ENCODE data around the gene DPYD.
"Not testable (repeated sequence)": the region's sequence is repeated elsewhere in the genome, so short reads cannot be mapped to it uniquely, and the experiment has no call there.

The DPYD gene

DNA sequence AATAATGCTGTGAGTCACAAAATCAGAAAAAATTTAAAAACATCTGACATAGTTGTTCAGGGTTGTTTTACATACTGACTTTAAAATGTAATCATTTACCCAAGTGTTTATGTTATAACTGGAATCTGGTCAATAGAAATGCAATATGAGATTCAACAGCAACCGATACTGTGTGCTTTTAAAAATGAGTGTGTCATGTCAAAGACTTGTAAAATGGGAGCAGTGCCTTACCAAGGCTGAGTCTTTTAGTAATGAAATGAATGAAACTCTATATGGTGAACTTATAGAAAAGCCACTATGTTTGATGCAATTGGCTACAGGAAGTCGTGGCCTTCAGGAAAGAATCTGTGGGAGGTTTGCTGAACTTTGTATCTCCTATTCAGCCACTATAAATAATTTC lies 570.2 kb downstream of the DPYD start:
- DNase-seq (ENCODE audit: low spot score) (no peak), ATAC-seq (ENCODE audit: low read depth) (no peak)
- no peak overlapping the region for H3K4me3 ChIP-seq (ENCODE audit: severe bottlenecking)
- no peaks in the 10 kb centered on the region for H3K27me3 ChIP-seq (ENCODE audit: insufficient read depth, poor library complexity, severe bottlenecking)
- no peaks in the 10 kb centered on the region for H3K9me3 ChIP-seq (ENCODE audit: severe bottlenecking)
- no peaks in the 10 kb centered on the region for H3K36me3 ChIP-seq (ENCODE audit: low read depth)
- no peaks in the 10 kb centered on the region for H3K4me1 ChIP-seq (ENCODE audit: insufficient read depth, poor library complexity, severe bottlenecking)
- H3K27ac ChIP-seq (ENCODE audit: poor library complexity, severe bottlenecking): no peak overlapping the region
- TF ChIP-seq, protein P1, sequence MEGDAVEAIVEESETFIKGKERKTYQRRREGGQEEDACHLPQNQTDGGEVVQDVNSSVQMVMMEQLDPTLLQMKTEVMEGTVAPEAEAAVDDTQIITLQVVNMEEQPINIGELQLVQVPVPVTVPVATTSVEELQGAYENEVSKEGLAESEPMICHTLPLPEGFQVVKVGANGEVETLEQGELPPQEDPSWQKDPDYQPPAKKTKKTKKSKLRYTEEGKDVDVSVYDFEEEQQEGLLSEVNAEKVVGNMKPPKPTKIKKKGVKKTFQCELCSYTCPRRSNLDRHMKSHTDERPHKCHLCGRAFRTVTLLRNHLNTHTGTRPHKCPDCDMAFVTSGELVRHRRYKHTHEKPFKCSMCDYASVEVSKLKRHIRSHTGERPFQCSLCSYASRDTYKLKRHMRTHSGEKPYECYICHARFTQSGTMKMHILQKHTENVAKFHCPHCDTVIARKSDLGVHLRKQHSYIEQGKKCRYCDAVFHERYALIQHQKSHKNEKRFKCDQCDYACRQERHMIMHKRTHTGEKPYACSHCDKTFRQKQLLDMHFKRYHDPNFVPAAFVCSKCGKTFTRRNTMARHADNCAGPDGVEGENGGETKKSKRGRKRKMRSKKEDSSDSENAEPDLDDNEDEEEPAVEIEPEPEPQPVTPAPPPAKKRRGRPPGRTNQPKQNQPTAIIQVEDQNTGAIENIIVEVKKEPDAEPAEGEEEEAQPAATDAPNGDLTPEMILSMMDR (IDR thresholded peaks at IDR 0.05; ENCODE audit: poor library complexity, severe bottlenecking): no peak

DNA sequence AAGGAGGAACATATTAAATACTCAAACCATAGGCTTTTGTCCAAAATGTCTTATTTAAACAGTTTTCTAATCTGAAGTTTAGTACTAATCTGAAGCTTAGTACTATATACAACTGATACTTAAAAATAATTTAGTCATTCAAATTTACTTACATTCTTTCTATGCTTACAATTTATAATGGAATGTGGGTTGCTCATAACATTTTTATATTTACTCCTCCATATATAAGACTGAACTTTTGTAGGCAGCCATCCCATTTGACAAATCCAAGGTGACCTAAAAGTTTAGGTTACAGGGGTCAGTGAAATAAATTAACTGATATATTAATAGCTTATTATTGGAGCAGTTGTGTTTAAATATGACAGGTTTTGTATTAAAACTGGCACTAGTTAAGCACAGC lies 570.6 kb downstream of the DPYD start:
- Histone ChIP-seq H3K27ac (ENCODE audit: poor library complexity, severe bottlenecking) (no peak overlapping the region), H3K4me1 (ENCODE audit: insufficient read depth, poor library complexity, severe bottlenecking) (no peaks in the 10 kb centered on the region), H3K36me3 (ENCODE audit: low read depth) (no peaks in the 10 kb centered on the region), H3K27me3 (ENCODE audit: insufficient read depth, poor library complexity, severe bottlenecking) (no peaks in the 10 kb centered on the region), H3K4me3 (ENCODE audit: severe bottlenecking) (no peak overlapping the region), H3K9me3 (ENCODE audit: severe bottlenecking) (no peaks in the 10 kb centered on the region)
- TF ChIP-seq, protein P1 (IDR thresholded peaks at IDR 0.05; ENCODE audit: poor library complexity, severe bottlenecking): no peak
- DNase-seq (ENCODE audit: low spot score): no peak
- no peak for ATAC-seq (ENCODE audit: low read depth)

DNA sequence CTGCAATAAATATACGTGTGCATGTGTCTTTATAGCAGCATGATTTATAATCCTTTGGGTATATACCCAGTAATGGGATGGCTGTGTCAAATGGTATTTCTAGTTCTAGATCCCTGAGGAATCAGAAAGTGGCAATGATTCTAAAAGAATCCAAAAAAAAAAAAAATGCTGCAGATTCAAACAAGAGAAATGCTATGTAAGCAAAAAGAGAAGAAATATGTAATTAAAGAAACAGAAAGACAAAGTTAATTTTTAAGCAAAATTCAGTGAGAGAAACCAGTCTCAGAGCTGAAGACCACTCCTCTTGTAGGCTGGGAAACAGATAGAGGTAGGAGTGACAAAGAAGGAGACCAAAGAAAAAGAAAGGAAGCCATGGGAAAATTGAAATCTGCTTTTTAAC lies 571.0 kb downstream of the DPYD start:
- not testable (repeated sequence) for H3K27ac ChIP-seq (ENCODE audit: poor library complexity, severe bottlenecking); H3K4me3 ChIP-seq (ENCODE audit: severe bottlenecking); H3K4me1 ChIP-seq (ENCODE audit: insufficient read depth, poor library complexity, severe bottlenecking); ATAC-seq (ENCODE audit: low read depth); H3K27me3 ChIP-seq (ENCODE audit: insufficient read depth, poor library complexity, severe bottlenecking); H3K9me3 ChIP-seq (ENCODE audit: severe bottlenecking); H3K36me3 ChIP-seq (ENCODE audit: low read depth); DNase-seq (ENCODE audit: low spot score)

DNA sequence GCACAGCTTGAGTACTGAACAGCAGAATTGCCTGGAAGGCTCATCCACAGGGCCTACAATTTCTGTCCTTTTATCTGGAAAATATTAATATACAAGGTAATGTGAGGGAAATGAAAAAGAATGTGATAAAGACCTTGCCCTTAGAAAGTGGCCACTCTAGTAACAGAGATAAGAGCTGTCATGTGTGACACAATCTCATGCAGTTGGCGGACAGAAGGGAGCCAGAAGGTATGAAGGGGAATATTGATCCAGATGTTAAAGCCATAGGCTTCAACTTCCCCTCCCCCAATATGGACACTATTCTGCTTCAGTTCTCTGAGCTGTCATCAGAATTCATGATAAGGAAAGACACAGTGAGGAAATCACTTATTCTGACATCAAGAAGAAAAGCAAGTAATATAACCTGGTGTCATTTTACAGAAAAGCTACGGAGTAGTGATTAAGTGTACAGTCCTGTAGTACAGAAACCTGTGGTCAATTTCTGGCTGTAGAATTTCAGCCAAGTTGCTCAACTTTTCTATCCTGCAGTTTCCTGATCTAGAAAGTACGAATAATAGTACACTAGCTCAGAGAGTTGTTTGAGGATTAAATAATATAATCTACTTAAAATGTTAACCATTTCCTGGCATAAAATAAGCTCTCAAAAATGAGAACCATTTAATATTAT lies 572.1 kb downstream of the DPYD start:
- Histone ChIP-seq H3K4me3 (ENCODE audit: severe bottlenecking) (no peak overlapping the region), H3K9me3 (ENCODE audit: severe bottlenecking) (no peaks in the 10 kb centered on the region), H3K36me3 (ENCODE audit: low read depth) (no peaks in the 10 kb centered on the region), H3K4me1 (ENCODE audit: insufficient read depth, poor library complexity, severe bottlenecking) (no peaks in the 10 kb centered on the region), H3K27me3 (ENCODE audit: insufficient read depth, poor library complexity, severe bottlenecking) (no peaks in the 10 kb centered on the region), H3K27ac (ENCODE audit: poor library complexity, severe bottlenecking) (no peak overlapping the region)
- ATAC-seq (ENCODE audit: low read depth) (peak; percentile 33; the same call in 2 of the 3 replicates), DNase-seq (ENCODE audit: low spot score) (no peak)
- TF ChIP-seq, protein P1 (IDR thresholded peaks at IDR 0.05; ENCODE audit: poor library complexity, severe bottlenecking): no peak

DNA sequence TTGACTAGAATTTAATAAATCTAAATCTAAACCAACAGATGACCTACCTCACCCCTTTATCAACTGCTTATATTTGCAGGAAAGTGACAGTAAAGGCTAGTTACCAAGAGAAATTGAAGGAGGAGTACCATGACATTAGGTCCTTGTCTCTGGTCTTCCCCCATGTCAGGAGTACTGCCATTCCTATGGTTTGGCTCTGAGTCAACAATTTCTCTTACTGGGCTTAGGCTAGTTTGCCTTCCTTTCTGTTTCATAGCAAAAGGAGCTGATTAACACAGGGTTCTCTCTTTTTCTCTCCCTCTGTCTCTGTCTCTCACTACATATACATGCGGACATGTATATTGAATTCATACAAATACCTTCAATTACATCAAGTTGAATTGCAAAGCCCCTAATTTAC lies 579.9 kb downstream of the DPYD start:
- peak; percentile 36; the same call in 1 of the 3 replicates for ATAC-seq (ENCODE audit: low read depth)
- Histone ChIP-seq H3K27me3 (ENCODE audit: insufficient read depth, poor library complexity, severe bottlenecking) (no peaks in the 10 kb centered on the region), H3K27ac (ENCODE audit: poor library complexity, severe bottlenecking) (no peak overlapping the region), H3K9me3 (ENCODE audit: severe bottlenecking) (no peaks in the 10 kb centered on the region), H3K36me3 (ENCODE audit: low read depth) (no peaks in the 10 kb centered on the region), H3K4me1 (ENCODE audit: insufficient read depth, poor library complexity, severe bottlenecking) (no peaks in the 10 kb centered on the region), H3K4me3 (ENCODE audit: severe bottlenecking) (no peak overlapping the region)
- DNase-seq (ENCODE audit: low spot score): no peak
- TF ChIP-seq, protein P1 (IDR thresholded peaks at IDR 0.05; ENCODE audit: poor library complexity, severe bottlenecking): no peak

Data from RWPE2 (cell line).